HG02840 (cell line): ENCODE measurements around the gene AFG1L.
"Not testable (repeated sequence)": the region's sequence is repeated elsewhere in the genome, so short reads cannot be mapped to it uniquely, and the experiment has no call there.

Experiments
- ATAC-seq: cut with Tn5 transposase; IDR thresholded peaks from one replicate; pipeline ENCODE4 v1.9.1; 2021; ENCODE audit warnings: mild to moderate bottlenecking, moderate library complexity, moderate number of reproducible peaks; ENCODE audit not compliant: unreplicated experiment, low FRiP score

Gene AFG1L

GRCh38 chr6:108294727-108295625, at the start of gene AFG1L:
Gene AFG1L, plus strand, starts transcription at chr6:108295054. Its CDS starts 26 bp downstream, at chr6:108295080.
- peak; percentile 82 for ATAC-seq

GRCh38 chr6:108245095-108245494, 49.8 kb upstream of the AFG1L start:
- ATAC-seq, result not testable (repeated sequence)

- no peak for ATAC-seq
Measured at GRCh38 chr6:108247965-108248536, 46.8 kb upstream of the AFG1L start.

- no peak for ATAC-seq
Measured at GRCh38 chr6:108250240-108250866, 44.5 kb upstream of the AFG1L start.

GRCh38 chr6:108251252-108251651, 43.6 kb upstream of the AFG1L start:
- ATAC-seq, result no peak

- ATAC-seq, result no peak
Measured at GRCh38 chr6:108252055-108252454, 42.8 kb upstream of the AFG1L start.

GRCh38 chr6:108253241-108253640, 41.6 kb upstream of the AFG1L start:
- ATAC-seq, result no peak

GRCh38 chr6:108254433-108255410, 40.1 kb upstream of the AFG1L start:
- no peak for ATAC-seq

GRCh38 chr6:108260126-108260808, 34.6 kb upstream of the AFG1L start:
- ATAC-seq, result peak; percentile 0

GRCh38 chr6:108260809-108261569, 33.9 kb upstream of the AFG1L start, which contains the start of gene SNX3:
Gene SNX3, minus strand, starts transcription at chr6:108261040. Its CDS starts 119 bp downstream, at chr6:108260921.
- ATAC-seq, result peak; percentile 91

- no peak for ATAC-seq
Measured at GRCh38 chr6:108263371-108263770, 31.5 kb upstream of the AFG1L start.

GRCh38 chr6:108268845-108269244, 26.0 kb upstream of the AFG1L start:
- ATAC-seq, result no peak

- ATAC-seq, result not testable (repeated sequence)
Measured at GRCh38 chr6:108269955-108270354, 24.9 kb upstream of the AFG1L start.

- no peak for ATAC-seq
Measured at GRCh38 chr6:108274546-108274945, 20.3 kb upstream of the AFG1L start.

- ATAC-seq, result no peak
Measured at GRCh38 chr6:108275976-108276375, 18.9 kb upstream of the AFG1L start.

- no peak for ATAC-seq
Measured at GRCh38 chr6:108277295-108277694, 17.6 kb upstream of the AFG1L start.

- ATAC-seq, result no peak
Measured at GRCh38 chr6:108277831-108278230, 17.0 kb upstream of the AFG1L start.

- ATAC-seq, result no peak
Measured at GRCh38 chr6:108285381-108285780, 9.5 kb upstream of the AFG1L start.

- ATAC-seq, result no peak
Measured at GRCh38 chr6:108286366-108286765, 8.5 kb upstream of the AFG1L start.
